ENCODE measurements around the gene TCL1A. TPM values are rescaled to one million over a fixed set of nuclear protein-coding genes. Genes with fewer than 3 reads are reported as not detected.

Gene TCL1A
- total RNA-seq, 2 experiments from 2014 or later = not detected

GRCh38 chr14:95701846-95702221 is 12.1 kb downstream of the TCL1A start:
- Mint-ChIP-seq H3K4me3 (no peak overlapping the region), H3K27ac (no peak overlapping the region), H3K9me3 (no peaks in the 10 kb centered on the region), H3K27me3 (peaks cover 68% of the 10 kb centered on the region), H3K4me1 (ENCODE audit: low read depth) (no peaks in the 10 kb centered on the region), H3K36me3 (ENCODE audit: low read depth) (no peaks in the 10 kb centered on the region)
- no peak for DNase-seq
- ChIA-PET CTCF (no interaction called here), POLR2A (no interaction called here)
- Histone ChIP-seq H3K4me3 (ENCODE audit: low read length) (no peak overlapping the region), H3K36me3 (ENCODE audit: insufficient read depth, low read length) (no peaks in the 10 kb centered on the region), H3K27me3 (ENCODE audit: control insufficient read depth in 1 of 2, insufficient read depth in 2 of 2, low read length in 2 of 2) (peaks cover 0 to 6% of the 10 kb centered on the region in 2 experiments), H3K9me3 (ENCODE audit: control insufficient read depth in 1 of 2, insufficient read depth in 1 of 2, low read length in 2 of 2) (no peaks in the 10 kb centered on the region), H3K4me1 (ENCODE audit: insufficient read depth, low read length) (no peaks in the 10 kb centered on the region), H3K27ac (ENCODE audit: low read depth in 1 of 2, low read length in 2 of 2) (no peak overlapping the region)
- intact Hi-C loops (cut with DNase I, micrococcal nuclease) = no loop called here
- no peak for TF ChIP-seq CTCF (IDR thresholded peaks at IDR 0.05)
- no peak for ATAC-seq (ENCODE audit: poor library complexity)

- H3K4me1 Mint-ChIP-seq (ENCODE audit: low read depth) = no peaks in the 10 kb centered on the region
- POLR2A ChIA-PET = no interaction called here
- Histone ChIP-seq H3K9me3 (ENCODE audit: control insufficient read depth in 1 of 2, insufficient read depth in 1 of 2, low read length in 2 of 2) (no peaks in the 10 kb centered on the region), H3K4me3 (ENCODE audit: low read length) (no peak overlapping the region), H3K4me1 (ENCODE audit: insufficient read depth, low read length) (no peaks in the 10 kb centered on the region), H3K36me3 (ENCODE audit: insufficient read depth, low read length) (no peaks in the 10 kb centered on the region), H3K27ac (ENCODE audit: low read depth in 1 of 2, low read length in 2 of 2) (no peak overlapping the region), H3K27me3 (ENCODE audit: control insufficient read depth in 1 of 2, insufficient read depth in 2 of 2, low read length in 2 of 2) (peaks cover 0 to 6% of the 10 kb centered on the region in 2 experiments)
- intact Hi-C loops (cut with DNase I, micrococcal nuclease) = no loop called here
- no peak for TF ChIP-seq CTCF (IDR thresholded peaks at IDR 0.05)
- DNase-seq (no peak), ATAC-seq (ENCODE audit: poor library complexity) (no peak)
- no peaks in the 10 kb centered on the region for H3K36me3 Mint-ChIP-seq (ENCODE audit: low read depth)
- H3K4me3 Mint-ChIP-seq = no peak overlapping the region
- no peaks in the 10 kb centered on the region for H3K9me3 Mint-ChIP-seq
- CTCF ChIA-PET = no interaction called here
- no peak overlapping the region for H3K27ac Mint-ChIP-seq
- peaks cover 72% of the 10 kb centered on the region for H3K27me3 Mint-ChIP-seq
Observed at GRCh38 chr14:95700221-95700976, 13.5 kb downstream of the TCL1A start.

- Histone ChIP-seq H3K27me3 (ENCODE audit: control insufficient read depth in 1 of 2, insufficient read depth in 2 of 2, low read length in 2 of 2) (peaks cover 0 to 6% of the 10 kb centered on the region in 2 experiments), H3K36me3 (ENCODE audit: insufficient read depth, low read length) (no peaks in the 10 kb centered on the region), H3K27ac (ENCODE audit: low read depth in 1 of 2, low read length in 2 of 2) (no peak overlapping the region), H3K4me1 (ENCODE audit: insufficient read depth, low read length) (no peaks in the 10 kb centered on the region), H3K4me3 (ENCODE audit: low read length) (no peak overlapping the region), H3K9me3 (ENCODE audit: control insufficient read depth in 1 of 2, insufficient read depth in 1 of 2, low read length in 2 of 2) (peaks cover 0 to 4% of the 10 kb centered on the region in 2 experiments)
- Mint-ChIP-seq H3K9me3 (no peaks in the 10 kb centered on the region), H3K36me3 (ENCODE audit: low read depth) (no peaks in the 10 kb centered on the region), H3K4me1 (ENCODE audit: low read depth) (no peaks in the 10 kb centered on the region), H3K4me3 (no peak overlapping the region), H3K27me3 (peaks cover 68% of the 10 kb centered on the region), H3K27ac (no peak overlapping the region)
- no peak for DNase-seq
- no peak for TF ChIP-seq CTCF (IDR thresholded peaks at IDR 0.05)
- ChIA-PET CTCF (no interaction called here), POLR2A (no interaction called here)
- no peak for ATAC-seq (ENCODE audit: poor library complexity)
- intact Hi-C loops (cut with DNase I, micrococcal nuclease) = no loop called here
Observed at GRCh38 chr14:95699412-95699811, 14.5 kb downstream of the TCL1A start.

Measured in CD4-positive, alpha-beta T cell (primary cell).